Measurements from ENCODE around the gene C2orf78. TPM values are rescaled to one million over a fixed set of nuclear protein-coding genes. Genes with fewer than 3 reads are reported as not detected.

The C2orf78 gene
- total RNA-seq, 2 experiments from 2014 or later: not detected

Other genes with a start within 250 kb of the C2orf78 start
- not detected for gene NAT8, start 141.8 kb upstream of the C2orf78 start, total RNA-seq
- gene TPRKB, start 46.8 kb upstream of the C2orf78 start, total RNA-seq: 10 to 100 TPM; 33.2 to 34.6 TPM
- gene DUSP11, start 4.1 kb upstream of the C2orf78 start, total RNA-seq: 10 to 100 TPM; 28.0 to 28.5 TPM
- gene STAMBP, start 44.8 kb downstream of the C2orf78 start, total RNA-seq: 10 to 100 TPM; 79.9 to 85.3 TPM
- not detected for gene ACTG2, start 108.8 kb downstream of the C2orf78 start, total RNA-seq
- 100 to 1,000 TPM; 101 to 102 TPM for gene DGUOK, start 142.7 kb downstream of the C2orf78 start, total RNA-seq
- 10 to 100 TPM; 10.5 to 11.8 TPM for gene TET3, start 200.7 kb downstream of the C2orf78 start, total RNA-seq